ENCODE data around the gene P2RX3.

P2RX3 gene

DNA sequence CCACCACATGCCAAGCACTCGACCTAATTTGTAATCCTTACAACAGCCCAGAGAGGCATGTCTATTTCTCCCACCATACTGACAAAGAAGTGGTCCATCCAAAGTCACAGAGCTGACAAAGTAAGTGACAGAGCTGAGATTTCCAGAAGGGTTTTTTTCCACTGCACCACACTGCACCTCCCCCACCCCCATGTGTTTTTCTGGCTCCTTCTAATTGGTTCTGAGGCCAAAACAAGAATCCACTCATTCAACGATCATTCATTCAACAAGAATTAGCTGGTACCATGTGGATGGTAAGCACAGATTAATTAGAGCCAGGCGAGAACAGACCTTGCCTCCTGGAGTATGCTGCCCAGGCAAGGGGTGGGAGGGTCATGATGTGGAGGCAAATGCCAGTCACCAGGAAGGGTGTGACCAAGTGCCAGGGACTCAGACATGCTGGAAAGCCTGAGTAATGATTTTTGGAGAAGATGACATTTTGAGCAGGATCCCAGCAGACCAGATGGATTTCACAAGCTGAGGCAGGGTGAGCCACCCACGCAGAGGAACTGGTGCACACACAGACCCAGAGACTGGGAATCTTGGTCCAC lies 67.2 kb downstream of the P2RX3 start:
- DNase-seq, result no peak

DNA sequence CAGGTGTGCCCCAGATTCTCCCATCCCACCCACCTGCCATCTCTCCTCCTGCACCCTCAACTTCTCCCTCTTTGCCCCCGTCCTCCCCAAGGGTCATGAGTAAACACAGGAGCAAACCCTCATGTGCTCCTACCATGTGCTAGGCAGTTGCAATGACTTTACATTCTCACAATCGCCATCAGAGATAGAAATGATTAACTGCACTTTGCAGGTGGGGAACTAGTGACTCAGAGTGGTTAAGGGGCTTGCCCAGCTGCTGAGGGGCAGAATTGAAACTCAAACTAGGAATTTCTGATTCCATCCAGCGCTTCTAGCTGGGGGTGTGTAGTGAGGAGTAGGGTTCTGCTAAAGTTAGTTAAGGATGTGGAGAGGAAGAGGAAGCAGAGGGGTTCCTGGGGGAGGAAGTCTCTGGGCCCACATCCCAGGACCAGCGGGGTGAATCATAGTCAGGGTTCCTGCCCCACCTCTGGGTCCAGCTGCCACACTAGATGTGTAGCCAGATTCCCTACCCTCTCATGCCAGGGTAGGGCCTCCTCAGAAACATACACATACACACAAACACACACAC lies 68.3 kb downstream of the P2RX3 start:
- DNase-seq, result no peak

DNA sequence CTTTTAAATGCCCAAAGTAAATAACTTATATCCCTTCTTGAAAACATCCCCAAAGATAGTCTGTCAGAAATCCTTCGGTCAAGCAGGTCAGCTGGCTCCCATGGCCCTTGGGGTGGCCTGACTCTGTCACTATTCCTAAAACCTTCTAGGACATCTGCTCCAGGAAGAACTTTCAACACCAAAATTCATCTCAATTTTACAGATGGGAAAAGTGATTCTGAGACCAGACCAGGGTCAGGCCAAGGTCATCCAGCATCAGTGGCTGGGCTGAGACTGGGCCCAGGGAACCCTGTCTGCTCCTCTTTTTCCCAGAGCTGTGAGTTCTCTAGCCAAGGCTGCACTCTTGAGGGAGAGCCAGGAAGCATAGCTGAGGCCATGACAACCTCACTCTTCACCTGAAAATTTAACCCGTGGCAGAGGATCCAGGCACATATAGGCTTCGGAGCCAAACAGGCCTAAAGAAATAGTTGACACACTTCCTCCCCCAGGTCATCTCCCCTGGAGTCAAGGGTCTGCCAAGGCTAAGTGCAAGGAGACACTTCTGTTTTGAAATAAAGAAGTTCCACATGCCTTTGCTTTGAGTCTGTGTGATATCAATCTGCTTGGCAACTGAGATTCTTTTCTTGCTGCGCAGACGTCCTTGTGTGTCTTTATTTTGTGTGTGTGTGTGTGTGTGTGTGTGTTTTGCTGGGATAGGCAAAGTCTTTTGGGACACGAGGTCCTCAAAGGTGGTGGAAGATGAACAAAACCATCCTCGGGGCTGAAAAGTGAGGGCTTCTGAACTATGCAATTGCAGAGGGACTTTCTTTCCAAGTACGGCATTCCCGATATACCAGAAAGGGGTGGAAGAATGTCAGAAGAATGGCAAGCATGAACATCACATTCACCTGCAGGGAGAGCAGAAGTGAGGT lies 69.1 kb downstream of the P2RX3 start:
- DNase-seq, result no peak

DNA sequence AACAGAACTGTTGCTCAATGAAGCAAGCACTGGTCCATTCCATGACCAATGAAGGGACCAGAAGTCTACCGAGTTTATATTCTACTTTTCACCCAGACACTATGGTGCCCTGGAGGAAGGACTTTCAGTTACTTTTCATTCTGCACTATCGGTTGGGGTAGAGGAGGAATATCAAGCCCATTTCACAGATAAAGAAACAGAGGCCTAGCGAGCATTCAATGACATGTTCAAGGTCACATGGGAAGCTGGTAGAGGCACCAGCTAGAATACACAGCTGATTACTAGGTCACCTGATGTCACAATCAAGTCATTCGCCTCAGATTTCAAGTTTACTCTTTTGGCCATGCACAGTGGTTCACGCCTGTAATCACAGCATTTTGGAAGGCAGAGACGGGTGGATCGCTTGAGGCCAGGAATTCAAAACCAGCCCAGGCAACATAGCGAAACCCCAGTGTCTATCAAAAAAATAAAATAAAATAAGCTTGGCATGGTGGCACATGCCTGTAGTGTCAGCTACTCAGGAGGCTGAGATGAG lies 69.9 kb downstream of the P2RX3 start:
- DNase-seq, result no peak

DNA sequence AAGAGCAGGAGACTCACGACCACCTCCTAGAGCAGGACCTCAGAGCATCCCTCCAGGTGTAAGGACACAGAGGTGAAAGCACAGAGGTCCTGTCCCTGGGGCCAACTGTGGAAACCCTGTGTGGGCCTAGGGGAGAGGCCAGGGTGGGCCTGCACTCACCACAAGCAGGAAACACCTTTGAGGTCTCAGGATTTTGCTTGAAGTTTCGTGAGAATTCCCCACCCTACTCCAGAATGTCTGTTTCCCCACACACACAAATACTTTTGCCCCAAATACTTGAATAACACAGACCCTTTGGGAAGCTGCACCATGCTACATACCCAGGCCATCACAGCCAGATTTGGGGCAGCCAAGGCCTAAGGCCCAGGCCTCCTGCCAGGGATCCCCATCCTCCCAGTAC lies 70.6 kb downstream of the P2RX3 start:
- no peak for DNase-seq

DNA sequence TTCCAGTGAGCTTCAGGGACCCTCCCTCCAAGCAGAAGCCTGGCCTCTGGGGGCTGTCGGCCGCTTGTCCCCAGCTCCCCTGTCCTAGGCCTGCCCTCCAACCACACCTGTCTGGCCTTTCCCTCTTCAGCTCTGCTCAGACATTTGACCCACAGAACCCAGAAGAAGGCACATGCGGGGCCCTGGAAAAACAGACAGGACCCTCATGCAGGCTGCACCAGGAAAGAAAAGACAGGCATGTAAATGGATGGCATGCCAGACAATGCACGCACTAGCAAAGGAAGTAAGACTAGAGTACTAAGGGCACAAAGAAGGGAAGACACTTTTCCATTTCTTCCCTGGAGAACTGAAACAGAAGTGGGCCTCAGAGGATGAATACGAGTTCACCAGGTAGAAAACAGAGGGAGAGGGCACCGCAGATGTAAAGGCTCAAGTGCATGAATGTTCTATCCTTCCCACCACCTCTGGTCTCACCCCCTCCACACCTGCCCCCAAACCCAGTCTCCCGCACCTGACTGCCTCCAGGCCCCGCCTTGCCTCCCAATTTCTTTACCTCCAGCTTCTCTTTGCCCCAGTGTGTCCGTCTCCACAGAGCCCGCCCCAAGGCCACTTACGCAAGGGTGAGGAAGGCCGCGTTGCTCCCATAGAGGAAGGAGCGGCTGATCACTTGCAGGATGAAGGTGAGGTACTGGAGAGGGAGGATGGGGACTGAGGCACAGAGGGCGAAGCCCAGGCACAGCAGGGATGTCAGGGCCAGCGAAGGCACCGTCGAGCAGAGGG lies 71.4 kb downstream of the P2RX3 start:
- DNase-seq, result no peak

DNA sequence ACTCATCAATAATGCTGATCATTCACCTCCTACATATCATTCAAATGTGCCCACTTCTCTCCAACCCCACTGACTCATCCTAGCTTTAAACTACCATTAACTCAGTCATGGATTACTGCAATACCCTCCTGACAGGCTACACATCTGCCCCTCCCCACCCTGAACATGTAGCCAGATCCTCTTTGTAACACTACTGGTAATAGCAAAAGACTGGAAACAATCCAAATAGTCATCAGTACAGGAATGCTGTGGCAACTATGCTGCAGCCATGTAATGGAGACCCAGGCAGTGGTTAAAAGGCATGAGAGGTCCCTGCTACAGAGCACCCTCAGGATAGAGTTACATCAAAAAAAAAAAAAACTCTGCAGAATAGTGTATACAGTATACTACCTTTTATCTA lies 72.1 kb downstream of the P2RX3 start:
- DNase-seq, result no peak

DNA sequence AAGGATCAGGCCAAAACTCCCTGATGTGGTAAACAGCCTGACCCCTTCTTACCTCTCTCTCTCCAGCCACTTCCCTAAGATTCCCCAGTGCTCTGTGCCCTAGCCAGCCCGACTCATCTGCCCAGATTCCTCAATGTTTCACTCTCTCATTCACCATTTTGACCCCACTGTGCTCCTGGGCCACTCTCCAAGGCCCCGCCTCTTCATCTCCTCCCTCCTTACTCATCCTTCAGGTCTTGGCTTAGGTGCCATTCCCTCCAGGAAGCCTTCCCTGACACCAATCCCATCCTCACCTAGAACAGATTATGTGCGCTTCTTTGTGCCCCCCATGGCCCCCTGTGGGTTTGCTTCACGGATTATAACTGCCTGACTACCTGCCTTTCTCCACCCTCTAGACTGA lies 75.5 kb downstream of the P2RX3 start:
- DNase-seq, result no peak

DNA sequence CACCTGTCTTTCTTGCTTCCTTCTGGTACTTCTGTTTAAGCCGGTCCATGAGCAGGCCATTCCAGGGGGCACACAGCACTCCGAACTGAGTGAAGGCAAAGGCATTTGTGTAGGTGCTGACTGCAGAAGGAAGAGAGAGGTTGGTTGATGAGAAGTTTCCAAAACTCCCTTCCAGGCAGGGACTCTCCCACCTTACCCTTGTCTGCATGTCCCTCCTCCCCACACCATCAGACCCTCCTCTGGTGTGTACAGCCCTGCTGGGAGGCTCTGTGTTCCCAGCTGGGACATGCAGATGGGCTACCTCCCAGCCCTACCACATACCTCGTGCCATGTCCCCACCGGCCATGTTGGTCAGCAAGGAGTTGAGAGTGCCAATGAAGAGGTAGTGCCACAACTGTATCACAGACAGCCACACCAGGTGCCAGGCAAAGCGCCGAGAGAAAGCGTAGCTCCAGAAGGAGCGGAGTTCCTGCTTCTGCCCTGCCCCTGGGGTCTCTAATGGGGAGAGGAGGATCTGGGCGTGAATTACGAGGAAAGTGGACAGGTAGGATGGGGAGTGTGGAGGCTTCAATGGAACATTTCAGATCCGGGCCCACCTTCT lies 76.6 kb downstream of the P2RX3 start:
- no peak for DNase-seq

DNA sequence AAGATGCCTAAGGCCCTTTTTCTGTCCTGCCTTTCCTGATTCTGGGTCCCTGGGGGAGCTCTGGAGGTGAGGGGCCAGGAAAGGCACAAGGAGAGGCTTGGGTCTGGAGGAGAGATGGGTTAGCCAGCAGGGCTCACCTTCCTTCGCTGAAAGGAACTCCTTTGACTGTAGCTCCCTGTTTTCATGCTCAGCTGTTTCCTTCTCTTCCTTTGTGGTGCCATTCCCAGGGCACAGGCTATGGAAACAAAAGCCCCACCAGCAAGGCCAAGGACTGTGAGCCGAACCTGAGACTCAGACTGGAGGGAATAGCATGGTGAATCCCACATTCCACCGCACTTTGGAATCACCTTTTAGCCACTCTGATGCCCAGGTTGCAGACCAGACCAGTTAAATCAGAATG lies 78.3 kb downstream of the P2RX3 start:
- DNase-seq, result no peak

DNA sequence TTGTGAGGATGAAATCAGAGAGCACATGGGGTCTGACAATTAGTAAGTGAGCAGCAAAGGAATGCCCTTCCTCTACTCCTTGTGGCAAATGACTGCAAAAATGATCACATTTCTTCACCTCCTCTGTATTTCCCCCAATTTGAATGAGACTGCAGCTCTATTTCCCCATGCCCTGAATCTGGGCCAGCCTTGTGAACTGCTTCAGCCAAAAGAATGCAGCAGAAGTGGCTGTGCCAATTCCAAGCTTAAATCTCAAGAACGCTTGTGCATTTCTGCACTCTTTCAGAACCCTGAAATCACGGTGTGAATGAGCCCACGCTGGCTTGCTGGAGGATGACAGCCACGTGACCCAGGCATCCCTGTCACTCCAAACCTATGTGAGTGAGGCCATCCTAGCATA lies 78.9 kb downstream of the P2RX3 start:
- DNase-seq, result no peak

DNA sequence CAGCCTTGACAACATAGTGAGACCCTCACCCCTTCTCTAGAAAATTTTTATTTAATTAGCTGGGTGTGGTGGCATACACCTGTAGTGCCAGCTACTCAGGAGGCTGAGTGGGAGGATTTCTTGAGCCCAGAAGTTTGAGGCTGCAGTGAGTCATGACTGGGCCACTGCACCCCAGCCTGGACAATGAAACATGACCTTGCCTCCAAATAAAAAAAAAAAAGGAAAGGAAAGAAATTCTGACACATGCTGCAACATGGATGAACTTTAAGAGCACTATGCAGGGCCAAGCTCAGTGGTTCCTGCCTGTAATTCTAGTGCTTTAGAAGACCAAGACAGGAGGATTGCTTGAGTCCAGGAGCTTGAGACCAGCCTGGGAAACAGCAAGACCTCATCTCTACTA lies 80.0 kb downstream of the P2RX3 start:
- DNase-seq, result no peak

DNA sequence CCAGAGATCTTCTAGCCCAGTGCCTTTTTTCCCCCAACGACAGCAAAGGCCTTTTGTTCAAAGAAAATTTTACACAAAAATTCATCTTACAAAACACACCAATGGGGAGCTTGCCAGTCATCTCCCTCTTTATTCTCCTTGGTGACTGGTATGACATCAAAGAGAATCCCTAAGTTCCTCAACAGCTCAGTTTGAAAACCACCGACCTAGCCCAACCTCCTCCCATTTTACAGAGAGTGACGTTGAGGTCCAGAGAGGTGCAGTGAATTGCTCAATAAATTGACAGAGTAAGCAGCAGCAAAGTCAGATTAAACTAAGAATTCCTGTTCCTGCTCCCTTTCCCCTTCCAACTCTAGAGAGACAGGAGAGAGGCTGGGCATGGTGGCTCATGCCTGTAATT lies 81.0 kb downstream of the P2RX3 start:
- no peak for DNase-seq

DNA sequence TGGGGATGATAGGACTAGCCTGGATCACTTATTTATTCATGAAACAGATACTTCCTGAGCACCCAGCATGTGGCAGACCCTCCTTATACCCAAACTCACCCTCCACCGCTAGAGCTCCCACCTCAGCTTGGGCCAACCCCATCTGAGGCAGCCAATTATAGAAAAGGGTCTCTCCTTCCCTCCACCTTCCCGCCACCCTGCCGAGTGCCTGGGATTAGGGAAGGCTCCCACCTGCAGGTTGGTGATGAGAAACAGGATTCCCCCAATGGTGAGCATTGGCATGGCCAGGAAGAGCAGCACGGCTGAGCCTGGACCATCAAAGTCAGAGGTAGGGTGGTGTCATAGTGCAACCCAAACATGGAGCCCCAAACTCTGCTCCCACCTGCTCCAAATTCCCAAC lies 82.9 kb downstream of the P2RX3 start:
- no peak for DNase-seq

DNA sequence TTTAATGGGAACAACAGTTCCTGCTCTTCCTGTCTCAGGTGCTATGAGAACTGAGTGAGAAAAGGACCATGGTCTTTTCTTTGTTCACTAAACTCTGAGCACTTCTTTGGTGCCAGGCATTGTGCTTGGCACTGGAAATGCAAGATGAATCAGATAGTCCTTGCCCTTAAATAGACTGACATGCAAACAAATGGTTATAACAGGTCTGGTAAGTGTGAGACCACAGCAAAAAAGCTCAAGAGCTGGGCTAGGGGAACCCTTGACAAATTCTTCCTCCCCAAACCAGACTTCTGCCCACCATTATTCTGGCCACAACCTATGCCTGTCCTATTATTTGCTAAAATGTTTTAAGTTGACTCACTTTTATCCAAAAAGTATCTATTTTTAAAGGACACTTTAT lies 83.7 kb downstream of the P2RX3 start:
- DNase-seq, result no peak

Data from NCI-H1694 (cell line).